ENCODE results near the gene MTUS2.

MTUS2 gene

DNA sequence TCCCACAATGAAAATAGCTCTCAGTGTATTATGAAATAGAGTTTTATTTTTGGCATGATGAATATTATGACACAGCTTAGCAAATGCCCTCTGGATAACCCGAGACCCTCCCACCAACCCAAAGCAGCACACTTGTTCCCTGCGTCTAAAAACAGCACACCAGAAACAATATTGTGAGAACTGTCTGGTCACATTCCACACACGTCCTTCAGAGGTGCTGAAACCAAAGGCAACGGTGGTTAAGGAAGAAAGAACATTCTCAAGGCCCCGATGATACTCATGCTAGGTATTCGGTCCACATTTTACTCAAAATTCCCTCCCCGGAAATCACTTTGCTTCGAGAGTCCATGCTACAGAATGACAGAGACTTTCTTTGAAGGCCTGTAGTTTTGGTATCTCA, 618.6 kb downstream of the MTUS2 start:
- Histone ChIP-seq H3K4me3 (ENCODE audit: insufficient read depth, low read depth, low read length, poor library complexity, severe bottlenecking) (no peak overlapping the region), H3K36me3 (ENCODE audit: control insufficient read depth, insufficient read depth, low read length) (no peaks in the 10 kb centered on the region), H3K27me3 (replicated peaks; ENCODE audit: control insufficient read depth, insufficient read depth, low read length, poor library complexity, severe bottlenecking) (no peaks in the 10 kb centered on the region), H3K4me1 (ENCODE audit: control insufficient read depth, insufficient read depth, low read length, poor library complexity, severe bottlenecking) (no peaks in the 10 kb centered on the region), H3K9me3 (ENCODE audit: control insufficient read depth, low read length) (no peaks in the 10 kb centered on the region), H3K27ac (ENCODE audit: insufficient read depth, low read length, poor library complexity, severe bottlenecking) (no peak overlapping the region)
- DNase-seq = no peak

DNA sequence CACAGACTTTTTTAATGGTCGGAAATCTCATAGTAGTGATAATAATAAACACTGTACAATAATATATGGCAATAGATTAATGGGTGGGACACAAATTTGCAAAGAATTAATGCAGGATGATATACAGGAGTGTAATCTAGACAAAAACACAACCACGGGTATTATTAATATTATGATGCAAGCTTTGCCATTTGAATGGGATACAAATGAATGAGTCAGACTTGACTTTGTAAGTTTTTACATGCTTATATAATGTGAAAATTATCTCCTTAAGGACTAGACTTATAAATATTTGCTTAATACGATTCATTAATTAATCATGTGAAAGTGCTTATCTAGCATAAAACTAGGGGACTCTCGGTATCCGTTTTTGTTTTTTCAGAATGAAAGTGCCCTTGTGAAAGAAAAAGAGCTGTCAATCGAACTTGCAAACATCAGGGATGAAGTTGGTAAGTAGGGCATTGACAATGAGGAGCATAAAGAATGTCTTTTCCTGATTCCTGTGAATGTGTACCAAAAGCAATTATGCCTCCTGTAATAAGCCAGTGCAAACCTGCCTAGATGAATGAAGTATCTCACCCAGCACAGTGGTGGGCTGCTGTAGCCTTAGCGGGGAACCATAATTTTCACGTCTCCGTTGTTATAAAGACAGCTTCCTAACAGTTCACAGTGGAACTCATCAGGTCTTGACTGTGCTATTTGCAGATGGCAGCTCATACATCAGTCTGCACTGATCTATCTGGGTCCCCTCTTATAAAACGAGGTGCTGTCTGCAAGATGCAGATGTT, 619.7 kb downstream of the MTUS2 start:
- DNase-seq = no peak
- Histone ChIP-seq H3K9me3 (ENCODE audit: control insufficient read depth, low read length) (no peaks in the 10 kb centered on the region), H3K36me3 (ENCODE audit: control insufficient read depth, insufficient read depth, low read length) (no peaks in the 10 kb centered on the region), H3K27me3 (replicated peaks; ENCODE audit: control insufficient read depth, insufficient read depth, low read length, poor library complexity, severe bottlenecking) (no peaks in the 10 kb centered on the region), H3K4me1 (ENCODE audit: control insufficient read depth, insufficient read depth, low read length, poor library complexity, severe bottlenecking) (no peaks in the 10 kb centered on the region), H3K27ac (ENCODE audit: insufficient read depth, low read length, poor library complexity, severe bottlenecking) (no peak overlapping the region), H3K4me3 (ENCODE audit: insufficient read depth, low read depth, low read length, poor library complexity, severe bottlenecking) (no peak overlapping the region)

DNA sequence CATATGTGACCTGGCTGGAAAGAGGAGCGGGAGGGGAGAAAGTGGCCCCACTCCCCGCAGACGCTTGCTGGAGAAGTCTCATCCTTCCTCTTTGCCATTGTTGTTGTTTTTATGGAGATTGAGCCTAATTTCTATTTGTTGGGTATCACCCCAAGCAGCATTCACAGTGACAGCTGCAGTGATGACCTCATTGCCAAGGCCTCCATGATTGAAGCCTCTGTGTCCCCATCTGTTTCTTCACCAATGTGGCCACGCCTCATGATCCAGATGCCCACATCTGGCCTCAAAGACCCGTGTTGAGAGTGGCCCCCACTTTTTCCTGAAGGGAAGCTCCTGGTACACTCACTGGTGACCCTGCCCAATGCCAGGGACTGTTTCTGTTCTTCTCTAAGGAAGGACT, 621.2 kb downstream of the MTUS2 start:
- Histone ChIP-seq H3K4me1 (ENCODE audit: control insufficient read depth, insufficient read depth, low read length, poor library complexity, severe bottlenecking) (no peaks in the 10 kb centered on the region), H3K27ac (ENCODE audit: insufficient read depth, low read length, poor library complexity, severe bottlenecking) (no peak overlapping the region), H3K9me3 (ENCODE audit: control insufficient read depth, low read length) (no peaks in the 10 kb centered on the region), H3K36me3 (ENCODE audit: control insufficient read depth, insufficient read depth, low read length) (no peaks in the 10 kb centered on the region), H3K4me3 (ENCODE audit: insufficient read depth, low read depth, low read length, poor library complexity, severe bottlenecking) (no peak overlapping the region), H3K27me3 (replicated peaks; ENCODE audit: control insufficient read depth, insufficient read depth, low read length, poor library complexity, severe bottlenecking) (no peaks in the 10 kb centered on the region)
- DNase-seq = no peak

GRCh38 chr13:29446016-29446415, 625.9 kb downstream of the MTUS2 start:
- DNase-seq = no peak
- Histone ChIP-seq H3K27me3 (replicated peaks; ENCODE audit: control insufficient read depth, insufficient read depth, low read length, poor library complexity, severe bottlenecking) (no peaks in the 10 kb centered on the region), H3K27ac (ENCODE audit: insufficient read depth, low read length, poor library complexity, severe bottlenecking) (no peak overlapping the region), H3K9me3 (ENCODE audit: control insufficient read depth, low read length) (no peaks in the 10 kb centered on the region), H3K4me3 (ENCODE audit: insufficient read depth, low read depth, low read length, poor library complexity, severe bottlenecking) (no peak overlapping the region), H3K4me1 (ENCODE audit: control insufficient read depth, insufficient read depth, low read length, poor library complexity, severe bottlenecking) (no peaks in the 10 kb centered on the region), H3K36me3 (ENCODE audit: control insufficient read depth, insufficient read depth, low read length) (no peaks in the 10 kb centered on the region)

- Histone ChIP-seq H3K36me3 (ENCODE audit: control insufficient read depth, insufficient read depth, low read length) (no peaks in the 10 kb centered on the region), H3K4me1 (ENCODE audit: control insufficient read depth, insufficient read depth, low read length, poor library complexity, severe bottlenecking) (no peaks in the 10 kb centered on the region), H3K9me3 (ENCODE audit: control insufficient read depth, low read length) (no peaks in the 10 kb centered on the region), H3K27me3 (replicated peaks; ENCODE audit: control insufficient read depth, insufficient read depth, low read length, poor library complexity, severe bottlenecking) (no peaks in the 10 kb centered on the region), H3K4me3 (ENCODE audit: insufficient read depth, low read depth, low read length, poor library complexity, severe bottlenecking) (no peak overlapping the region), H3K27ac (ENCODE audit: insufficient read depth, low read length, poor library complexity, severe bottlenecking) (no peak overlapping the region)
- no peak for DNase-seq
Observed at GRCh38 chr13:29448174-29448573, 628.0 kb downstream of the MTUS2 start.

DNA sequence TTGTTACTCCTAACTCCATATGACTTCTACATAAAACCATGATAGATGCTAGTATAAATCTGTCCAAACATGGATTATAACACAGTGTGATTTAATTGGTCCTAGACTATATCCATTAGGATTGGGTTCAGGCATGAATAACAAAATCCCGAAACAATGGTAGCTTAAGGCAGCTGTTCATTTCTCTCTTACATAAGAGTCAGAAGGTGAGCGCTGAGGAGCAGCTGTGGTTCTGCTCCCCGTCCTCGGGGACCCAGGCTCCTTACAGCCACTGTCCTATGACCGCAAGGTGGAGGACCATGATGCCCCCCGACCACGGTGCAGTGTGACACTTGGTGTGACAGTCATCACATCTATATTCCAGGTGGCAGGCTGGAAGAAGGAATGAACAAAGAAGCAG, 629.6 kb downstream of the MTUS2 start:
- Histone ChIP-seq H3K27me3 (replicated peaks; ENCODE audit: control insufficient read depth, insufficient read depth, low read length, poor library complexity, severe bottlenecking) (no peaks in the 10 kb centered on the region), H3K36me3 (ENCODE audit: control insufficient read depth, insufficient read depth, low read length) (no peaks in the 10 kb centered on the region), H3K9me3 (ENCODE audit: control insufficient read depth, low read length) (no peaks in the 10 kb centered on the region), H3K4me1 (ENCODE audit: control insufficient read depth, insufficient read depth, low read length, poor library complexity, severe bottlenecking) (no peaks in the 10 kb centered on the region), H3K27ac (ENCODE audit: insufficient read depth, low read length, poor library complexity, severe bottlenecking) (no peak overlapping the region), H3K4me3 (ENCODE audit: insufficient read depth, low read depth, low read length, poor library complexity, severe bottlenecking) (no peak overlapping the region)
- DNase-seq = no peak

DNA sequence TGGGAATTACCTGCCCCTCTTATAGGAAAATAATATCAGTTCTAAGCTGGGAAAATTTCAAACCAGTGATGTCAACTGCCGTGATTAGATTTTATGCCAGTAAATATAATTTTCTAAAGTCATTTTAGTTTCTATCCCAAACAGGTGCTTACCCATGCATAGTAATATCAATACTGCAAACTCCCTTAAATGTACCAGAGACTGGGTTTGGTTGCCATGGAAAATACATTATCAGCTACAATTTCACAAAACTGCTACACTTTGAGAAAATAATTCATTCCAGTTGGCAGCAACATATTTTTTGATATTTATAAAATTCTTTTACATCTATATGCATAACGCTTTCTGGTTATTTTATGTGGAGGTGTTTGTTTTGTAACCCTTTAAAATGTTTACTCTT, 631.8 kb downstream of the MTUS2 start:
- no peak overlapping the region for H3K4me3 ChIP-seq (ENCODE audit: insufficient read depth, low read depth, low read length, poor library complexity, severe bottlenecking)
- DNase-seq = no peak
- no peaks in the 10 kb centered on the region for H3K4me1 ChIP-seq (ENCODE audit: control insufficient read depth, insufficient read depth, low read length, poor library complexity, severe bottlenecking)
- no peak overlapping the region for H3K27ac ChIP-seq (ENCODE audit: insufficient read depth, low read length, poor library complexity, severe bottlenecking)
- no peaks in the 10 kb centered on the region for H3K9me3 ChIP-seq (ENCODE audit: control insufficient read depth, low read length)
- H3K27me3 ChIP-seq (replicated peaks; ENCODE audit: control insufficient read depth, insufficient read depth, low read length, poor library complexity, severe bottlenecking) = no peaks in the 10 kb centered on the region
- no peaks in the 10 kb centered on the region for H3K36me3 ChIP-seq (ENCODE audit: control insufficient read depth, insufficient read depth, low read length)

- H3K36me3 ChIP-seq (ENCODE audit: control insufficient read depth, insufficient read depth, low read length) = no peaks in the 10 kb centered on the region
- no peaks in the 10 kb centered on the region for H3K4me1 ChIP-seq (ENCODE audit: control insufficient read depth, insufficient read depth, low read length, poor library complexity, severe bottlenecking)
- H3K4me3 ChIP-seq (ENCODE audit: insufficient read depth, low read depth, low read length, poor library complexity, severe bottlenecking) = no peak overlapping the region
- no peak overlapping the region for H3K27ac ChIP-seq (ENCODE audit: insufficient read depth, low read length, poor library complexity, severe bottlenecking)
- no peaks in the 10 kb centered on the region for H3K9me3 ChIP-seq (ENCODE audit: control insufficient read depth, low read length)
- no peaks in the 10 kb centered on the region for H3K27me3 ChIP-seq (replicated peaks; ENCODE audit: control insufficient read depth, insufficient read depth, low read length, poor library complexity, severe bottlenecking)
- DNase-seq = no peak
Observed at GRCh38 chr13:29452773-29453616, 632.9 kb downstream of the MTUS2 start.

DNA sequence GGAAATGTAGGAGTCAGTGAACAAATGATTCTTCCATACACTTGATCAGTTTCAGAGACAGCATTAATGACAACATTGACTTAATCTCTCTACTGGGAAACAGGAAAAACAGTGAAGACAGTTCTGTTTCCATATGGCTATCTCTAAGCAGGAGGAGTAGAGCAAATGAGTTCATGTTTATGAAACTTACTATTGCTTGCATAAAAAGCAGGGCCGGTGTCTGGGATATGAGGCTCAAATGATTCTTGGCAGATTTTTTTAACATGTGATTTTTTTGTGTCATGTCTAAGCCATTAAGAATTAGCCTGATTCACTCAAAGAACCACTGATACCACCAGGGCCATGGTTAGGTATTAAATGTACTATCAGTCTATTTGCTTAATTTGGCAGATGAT, 633.5 kb downstream of the MTUS2 start:
- Histone ChIP-seq H3K9me3 (ENCODE audit: control insufficient read depth, low read length) (no peaks in the 10 kb centered on the region), H3K4me1 (ENCODE audit: control insufficient read depth, insufficient read depth, low read length, poor library complexity, severe bottlenecking) (no peaks in the 10 kb centered on the region), H3K27ac (ENCODE audit: insufficient read depth, low read length, poor library complexity, severe bottlenecking) (no peak overlapping the region), H3K36me3 (ENCODE audit: control insufficient read depth, insufficient read depth, low read length) (no peaks in the 10 kb centered on the region), H3K4me3 (ENCODE audit: insufficient read depth, low read depth, low read length, poor library complexity, severe bottlenecking) (no peak overlapping the region), H3K27me3 (replicated peaks; ENCODE audit: control insufficient read depth, insufficient read depth, low read length, poor library complexity, severe bottlenecking) (no peaks in the 10 kb centered on the region)
- no peak for DNase-seq

DNA sequence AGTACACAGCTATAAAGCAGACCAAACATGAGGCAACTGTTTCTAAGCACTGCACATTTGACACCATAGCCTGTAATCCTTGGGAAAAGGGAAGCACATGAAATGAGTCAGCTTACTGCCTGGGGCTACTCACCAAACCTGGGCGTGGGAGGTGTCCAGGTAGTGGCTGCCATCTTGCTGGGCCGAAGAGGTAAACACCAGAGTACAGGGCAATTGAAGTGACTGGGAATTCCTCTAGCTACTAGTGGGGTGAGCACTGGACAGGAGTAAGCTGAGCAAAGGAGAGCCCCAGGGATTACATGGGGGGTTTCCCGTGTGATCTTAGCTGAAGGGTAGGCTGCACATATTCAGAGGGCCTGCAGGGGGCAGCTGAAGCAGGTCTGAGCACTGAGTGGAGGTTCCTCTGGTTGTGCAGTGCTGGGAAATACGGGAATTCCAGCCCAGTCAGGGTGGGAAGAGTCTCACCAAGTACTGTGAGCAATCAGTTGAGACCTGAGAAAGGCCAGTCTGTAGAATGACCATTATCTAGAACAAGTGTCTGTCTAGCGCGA, 634.9 kb downstream of the MTUS2 start:
- Histone ChIP-seq H3K27me3 (replicated peaks; ENCODE audit: control insufficient read depth, insufficient read depth, low read length, poor library complexity, severe bottlenecking) (no peaks in the 10 kb centered on the region), H3K27ac (ENCODE audit: insufficient read depth, low read length, poor library complexity, severe bottlenecking) (no peak overlapping the region), H3K9me3 (ENCODE audit: control insufficient read depth, low read length) (no peaks in the 10 kb centered on the region), H3K36me3 (ENCODE audit: control insufficient read depth, insufficient read depth, low read length) (no peaks in the 10 kb centered on the region), H3K4me1 (ENCODE audit: control insufficient read depth, insufficient read depth, low read length, poor library complexity, severe bottlenecking) (no peaks in the 10 kb centered on the region), H3K4me3 (ENCODE audit: insufficient read depth, low read depth, low read length, poor library complexity, severe bottlenecking) (no peak overlapping the region)
- DNase-seq = no peak
